H1 (cell line): ENCODE data around the gene FUT6.

ENCODE experiments used
- ASH2L ChIP-seq: fragments of 200-600, 300-600 bp; sonication (generic); IDR thresholded peaks from one replicate; pipeline ENCODE4 v1.7.1; 2017; ENCODE audit warnings: low read length
- ATF3 ChIP-seq: IDR thresholded peaks from 2 replicates; pipeline ENCODE4 v1.6.1; 2011; ENCODE audit warnings: low read depth, mild to moderate bottlenecking, low read length; ENCODE audit not compliant: insufficient read depth
- CBX8 ChIP-seq: fragments of 300-800, 300-1000 bp; sonication (generic); IDR thresholded peaks from 2 replicates; pipeline ENCODE4 v1.7.1; 2016; ENCODE audit warnings: low read depth, low read length, borderline replicate concordance
- CTCF ChIP-seq, 3 experiments: IDR thresholded peaks; 1 replicate in 2 of 3; 2 replicates in 1 of 3; pipeline versions ENCODE4 v1.5.1 to v1.6.1; 2011; ENCODE audit warnings: low read length in 3 of 3, mild to moderate bottlenecking in 3 of 3, inconsistent platforms in 2 of 3, low read depth in 1 of 3, moderate library complexity in 1 of 3; ENCODE audit not compliant: insufficient read depth in 1 of 3; ENCODE audit errors: control extremely low read depth in 1 of 3
- EZH2 ChIP-seq: fragments of 200-600 bp; sonication (generic); IDR thresholded peaks from 2 replicates; pipeline ENCODE4 v1.7.1; 2012; ENCODE audit warnings: low read depth, mild to moderate bottlenecking, moderate library complexity, low read length, inconsistent platforms; ENCODE audit not compliant: severe bottlenecking
- HDAC2 ChIP-seq, 2 experiments: fragments of 300-600 bp in 1 of 2; sonication (generic) in 1 of 2; IDR thresholded peaks; 2 replicates each; pipeline ENCODE4 v1.6.1; 2011 to 2012; ENCODE audit warnings: low read depth in 2 of 2, low read length in 2 of 2, mild to moderate bottlenecking in 2 of 2, moderate library complexity in 2 of 2, borderline replicate concordance in 1 of 2, inconsistent platforms in 1 of 2
- POLR2A ChIP-seq, 2 experiments: IDR thresholded peaks; 1 replicate in 1 of 2; 2 replicates in 1 of 2; pipeline ENCODE4 v1.6.1; 2011; ENCODE audit warnings: low read depth in 2 of 2, low read length in 2 of 2, mild to moderate bottlenecking in 2 of 2; ENCODE audit errors: control extremely low read depth in 1 of 2
- RAD21 ChIP-seq, 2 experiments: IDR thresholded peaks in 1 of 2; conservative IDR thresholded peaks in 1 of 2; 2 replicates each; pipeline ENCODE4 v1.6.1; 2011; ENCODE audit warnings: low read depth in 2 of 2, low read length in 2 of 2, improper control_type of control experiment in 1 of 2, inconsistent platforms in 1 of 2, mild to moderate bottlenecking in 1 of 2, moderate library complexity in 1 of 2
- RFX5 ChIP-seq: IDR thresholded peaks from 2 replicates; pipeline ENCODE4 v1.6.1; 2011; ENCODE audit warnings: low read depth, low read length, improper control_type of control experiment, borderline replicate concordance
- SP1 ChIP-seq: IDR thresholded peaks from 2 replicates; pipeline ENCODE4 v1.6.1; 2011; ENCODE audit warnings: low read depth, low read length

- no peak for TF ChIP-seq ATF3
- TF ChIP-seq CTCF (IDR thresholded peaks at IDR 0.05; ENCODE audit: control extremely low read depth in 1 of 3, insufficient read depth in 1 of 3, low read depth in 1 of 3, low read length in 3 of 3): no peak
- TF ChIP-seq RFX5: no peak
- no peak for TF ChIP-seq POLR2A (IDR thresholded peaks at IDR 0.05; ENCODE audit: control extremely low read depth in 1 of 2, low read depth in 2 of 2, low read length in 2 of 2)
- no peak for TF ChIP-seq EZH2
- TF ChIP-seq HDAC2 (IDR thresholded peaks at IDR 0.05; ENCODE audit: borderline replicate concordance in 1 of 2, low read depth in 2 of 2, low read length in 2 of 2): no peak
- TF ChIP-seq CBX8: no peak
- no peak for TF ChIP-seq RAD21 (IDR thresholded peaks at IDR 0.05 in 1 of 2, conservative IDR thresholded peaks at IDR 0.05 in 1 of 2; ENCODE audit: low read depth in 2 of 2, low read length in 2 of 2)
- TF ChIP-seq SP1: no peak
- no peak for TF ChIP-seq ASH2L
Observed at GRCh38 chr19:5784581-5785147, 54.8 kb downstream of the FUT6 start, which contains the start of gene PRR22.
